ENCODE data around the gene IFNGR2. TPM values are rescaled to one million over a fixed set of nuclear protein-coding genes. Genes with fewer than 3 reads are reported as not detected.

Gene IFNGR2
- total RNA-seq, 1 donor from 2014 or later: 58.3 TPM

GRCh38 chr21:33390479-33390878 lies 12.7 kb upstream of the IFNGR2 start:
- no peaks in the 10 kb centered on the region for H3K9me3 Mint-ChIP-seq (ENCODE audit: low read depth)
- DNase-seq (ENCODE audit: low spot score): no peak
- no peaks in the 10 kb centered on the region for H3K36me3 Mint-ChIP-seq (ENCODE audit: low read depth)
- no peak for TF ChIP-seq CTCF (IDR thresholded peaks at IDR 0.05)
- no peak overlapping the region for H3K27ac Mint-ChIP-seq (ENCODE audit: unreplicated experiment)
- peaks cover 5% of the 10 kb centered on the region for H3K4me1 Mint-ChIP-seq (ENCODE audit: low read depth)
- H3K4me3 Mint-ChIP-seq (ENCODE audit: unreplicated experiment): no peak overlapping the region
- no peaks in the 10 kb centered on the region for H3K27me3 Mint-ChIP-seq (ENCODE audit: low read depth)

- no peaks in the 10 kb centered on the region for H3K9me3 Mint-ChIP-seq (ENCODE audit: low read depth)
- H3K27me3 Mint-ChIP-seq (ENCODE audit: low read depth): no peaks in the 10 kb centered on the region
- H3K4me3 Mint-ChIP-seq (ENCODE audit: unreplicated experiment): no peak overlapping the region
- H3K36me3 Mint-ChIP-seq (ENCODE audit: low read depth): no peaks in the 10 kb centered on the region
- H3K27ac Mint-ChIP-seq (ENCODE audit: unreplicated experiment): no peak overlapping the region
- TF ChIP-seq CTCF (IDR thresholded peaks at IDR 0.05): no peak
- no peak for DNase-seq (ENCODE audit: low spot score)
- H3K4me1 Mint-ChIP-seq (ENCODE audit: low read depth): peaks cover 17% of the 10 kb centered on the region
These were observed 11.6 kb upstream of the IFNGR2 start for GRCh38 chr21:33391656-33392055.

- Mint-ChIP-seq H3K4me3 (ENCODE audit: unreplicated experiment) (no peak overlapping the region), H3K9me3 (ENCODE audit: low read depth) (no peaks in the 10 kb centered on the region), H3K27ac (ENCODE audit: unreplicated experiment) (no peak overlapping the region), H3K27me3 (ENCODE audit: low read depth) (no peaks in the 10 kb centered on the region), H3K4me1 (ENCODE audit: low read depth) (peaks cover 24% of the 10 kb centered on the region), H3K36me3 (ENCODE audit: low read depth) (no peaks in the 10 kb centered on the region)
- TF ChIP-seq CTCF (IDR thresholded peaks at IDR 0.05): no peak
- no peak for DNase-seq (ENCODE audit: low spot score)
These were observed 10.8 kb upstream of the IFNGR2 start for GRCh38 chr21:33392284-33392985.

GRCh38 chr21:33393348-33393747 lies 9.9 kb upstream of the IFNGR2 start:
- no peak for TF ChIP-seq CTCF (IDR thresholded peaks at IDR 0.05)
- Mint-ChIP-seq H3K27ac (ENCODE audit: unreplicated experiment) (no peak overlapping the region), H3K27me3 (ENCODE audit: low read depth) (no peaks in the 10 kb centered on the region), H3K9me3 (ENCODE audit: low read depth) (no peaks in the 10 kb centered on the region), H3K4me3 (ENCODE audit: unreplicated experiment) (no peak overlapping the region), H3K4me1 (ENCODE audit: low read depth) (peaks cover 33% of the 10 kb centered on the region), H3K36me3 (ENCODE audit: low read depth) (no peaks in the 10 kb centered on the region)
- DNase-seq (ENCODE audit: low spot score): no peak

- Mint-ChIP-seq H3K9me3 (ENCODE audit: low read depth) (no peaks in the 10 kb centered on the region), H3K36me3 (ENCODE audit: low read depth) (no peaks in the 10 kb centered on the region), H3K4me1 (ENCODE audit: low read depth) (peaks cover 37% of the 10 kb centered on the region), H3K27me3 (ENCODE audit: low read depth) (no peaks in the 10 kb centered on the region), H3K27ac (ENCODE audit: unreplicated experiment) (no peak overlapping the region), H3K4me3 (ENCODE audit: unreplicated experiment) (no peak overlapping the region)
- no peak for TF ChIP-seq CTCF (IDR thresholded peaks at IDR 0.05)
- no peak for DNase-seq (ENCODE audit: low spot score)
These were observed 9.0 kb upstream of the IFNGR2 start for GRCh38 chr21:33394260-33394659.

Measured in chondrocyte (in vitro differentiated cells).